NCI-H1092 treated with DMSO at 0.1 percent for 48 hours (cell line): ENCODE measurements around the gene SIRPB1.
"Not testable (repeated sequence)": the region's sequence is repeated elsewhere in the genome, so short reads cannot be mapped to it uniquely, and the experiment has no call there.

Source experiments
- DNase-seq: peaks from one replicate; lab custom pipeline; 2025; lab: John Stamatoyannopoulos, UW

Gene SIRPB1

GRCh38 chr20:1636621-1637020, 16.8 kb upstream of the SIRPB1 start:
- no peak for DNase-seq

GRCh38 chr20:1635291-1635979, 15.6 kb upstream of the SIRPB1 start:
- no peak for DNase-seq

GRCh38 chr20:1633535-1633934, 13.7 kb upstream of the SIRPB1 start:
- no peak for DNase-seq

DNA sequence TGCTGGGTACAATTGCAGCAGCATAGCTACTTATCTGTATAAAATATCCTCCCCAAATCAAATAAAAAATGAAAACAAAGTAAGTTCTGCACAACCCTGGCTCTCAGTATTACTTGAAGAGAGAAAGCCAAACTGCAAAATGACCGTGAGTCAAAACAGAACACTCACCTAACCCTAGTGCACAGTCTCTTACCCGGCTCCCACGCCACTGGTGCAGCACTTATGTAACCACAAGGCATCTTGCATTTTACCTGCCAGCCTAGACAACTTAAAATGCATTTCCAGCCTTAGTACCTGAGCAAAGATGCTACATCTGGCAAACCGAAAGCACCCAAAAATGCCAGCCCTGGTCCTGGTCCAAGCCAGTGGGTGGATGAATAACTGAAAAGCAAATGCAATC, 12.4 kb upstream of the SIRPB1 start:
- no peak for DNase-seq

DNA sequence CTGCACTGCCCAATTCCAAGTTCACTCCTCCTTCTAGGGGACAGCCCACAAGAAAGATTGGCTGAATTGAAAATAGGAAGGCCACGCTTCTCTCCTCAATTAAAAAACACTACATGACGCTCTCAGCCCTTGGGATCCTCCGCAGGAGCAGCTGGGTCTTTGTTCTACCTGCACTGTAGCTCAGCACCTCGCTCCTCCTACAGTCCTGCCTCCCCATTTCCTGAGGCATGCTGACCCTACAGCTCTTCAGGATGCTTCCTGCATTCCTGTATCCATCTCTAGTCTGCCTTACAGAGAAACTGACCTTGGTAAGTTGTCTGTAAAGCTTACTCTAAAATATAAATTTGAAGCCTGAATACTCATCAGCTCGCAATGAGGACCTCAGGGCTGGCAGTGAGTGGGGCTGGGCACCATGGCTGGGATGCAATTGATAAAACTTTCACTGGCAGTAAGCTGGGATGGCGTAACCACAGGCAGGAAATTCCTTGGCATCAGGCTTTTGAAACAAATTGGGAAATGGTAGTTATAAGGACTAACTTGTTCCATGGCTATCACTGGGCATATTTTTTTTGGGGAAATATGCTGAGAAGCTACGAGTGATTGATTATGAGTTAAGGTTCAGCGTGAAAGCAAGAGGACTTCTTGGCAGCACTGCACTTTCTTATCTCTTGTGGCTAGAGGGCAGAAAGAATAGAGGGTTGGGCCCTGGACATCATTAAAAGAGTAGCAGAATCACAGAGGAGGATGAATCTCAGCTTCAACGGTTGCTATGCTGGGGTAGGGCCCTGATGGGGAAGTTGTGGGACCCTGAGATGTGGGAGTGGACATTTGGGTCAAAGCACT, 11.7 kb upstream of the SIRPB1 start:
- no peak for DNase-seq

DNA sequence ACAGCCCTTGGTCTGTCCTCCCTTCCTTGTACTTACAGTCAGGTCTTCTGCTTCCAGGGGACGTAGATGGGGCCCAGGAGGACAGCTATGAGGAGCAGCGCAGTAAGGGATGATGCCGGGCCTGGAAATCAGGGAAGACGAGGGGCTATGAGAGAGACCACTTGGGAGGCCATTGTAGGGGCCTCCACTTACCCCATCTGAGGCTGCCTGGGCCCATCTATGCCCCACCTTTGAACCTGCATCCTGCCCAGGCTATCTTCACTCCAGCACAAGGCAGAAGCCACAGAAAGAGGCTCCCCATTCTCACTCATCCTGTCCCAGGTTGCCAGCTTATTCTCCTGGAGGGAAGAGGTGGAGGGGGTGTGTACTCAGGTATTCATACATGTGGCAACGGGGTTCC, 10.4 kb upstream of the SIRPB1 start:
- no peak for DNase-seq

DNA sequence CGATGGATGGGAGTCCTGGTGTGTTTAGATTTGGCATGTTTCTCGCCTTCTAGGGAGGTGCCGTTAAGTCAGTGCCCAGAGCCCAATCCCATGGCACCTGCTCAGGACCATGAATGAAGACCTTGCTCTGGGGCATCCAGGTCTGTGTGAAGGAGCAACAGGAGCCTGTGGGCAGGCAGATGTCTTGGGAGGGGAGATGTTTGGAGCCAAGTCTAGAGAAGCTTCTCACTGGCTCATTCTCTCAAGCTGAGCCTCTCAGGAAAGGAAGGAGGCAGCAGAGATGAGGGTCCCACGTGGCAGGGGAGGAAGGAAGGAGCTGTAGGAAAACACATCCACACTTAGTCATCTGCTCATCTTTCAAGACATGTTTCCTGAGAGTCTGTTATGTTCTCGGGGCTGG, 9.5 kb upstream of the SIRPB1 start:
- no peak for DNase-seq

DNA sequence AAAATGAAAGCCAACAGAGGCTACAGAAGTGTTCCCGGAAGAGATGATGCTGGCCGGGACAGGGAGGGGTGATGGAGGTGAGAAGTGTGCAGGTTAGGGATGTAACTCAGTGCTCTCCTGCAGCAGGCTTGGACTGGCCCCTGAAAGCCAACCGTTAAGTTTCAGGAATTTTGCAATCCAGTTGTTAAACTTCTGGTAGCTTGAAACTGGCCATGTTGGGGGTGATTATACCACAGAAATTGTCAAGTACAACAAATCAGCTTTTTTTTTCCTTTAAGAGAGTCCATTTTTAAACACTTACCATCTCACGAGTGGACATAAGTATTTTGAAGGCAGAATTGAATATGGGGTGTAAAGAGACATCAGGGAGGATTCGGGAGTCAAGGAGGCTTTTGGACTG, 8.8 kb upstream of the SIRPB1 start:
- no peak for DNase-seq

GRCh38 chr20:1627200-1627550, 7.4 kb upstream of the SIRPB1 start:
- no peak for DNase-seq

GRCh38 chr20:1626528-1627199, 6.9 kb upstream of the SIRPB1 start:
- DNase-seq: no peak

GRCh38 chr20:1625083-1625690, 5.4 kb upstream of the SIRPB1 start:
- no peak for DNase-seq

DNA sequence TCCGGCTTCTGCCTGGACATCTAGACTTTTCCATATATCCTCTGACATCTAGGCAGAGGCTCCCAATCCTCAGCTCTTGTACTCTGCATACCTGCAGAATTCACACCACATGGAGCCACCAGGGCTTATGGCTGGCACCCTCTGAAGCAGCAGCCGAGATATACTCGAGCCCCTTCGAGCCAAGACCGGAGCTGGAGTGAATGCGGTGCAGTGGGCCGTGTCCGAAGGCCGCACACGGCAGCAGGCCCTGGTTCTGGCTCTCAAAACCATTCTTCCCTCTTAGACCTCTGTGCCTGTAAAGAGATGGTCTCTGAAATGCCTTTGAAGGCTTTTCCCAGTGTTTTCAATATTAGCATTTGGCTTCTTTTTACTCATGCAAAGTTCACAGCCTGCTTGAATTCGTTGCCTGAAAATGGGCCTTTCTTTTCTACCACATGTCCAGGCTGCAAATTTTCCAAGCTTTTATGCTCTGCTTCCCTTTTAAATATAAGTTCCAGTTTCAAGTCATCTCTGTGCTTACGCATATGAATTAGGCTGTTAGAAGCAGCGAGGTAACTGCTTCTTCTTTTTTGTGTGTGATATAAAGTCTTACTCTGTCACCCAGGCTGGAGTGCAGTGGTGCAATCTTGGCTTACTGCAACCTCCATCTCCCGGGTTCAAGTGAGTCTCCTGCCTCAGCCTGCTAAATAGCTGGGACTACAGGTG, 3.8 kb upstream of the SIRPB1 start:
- no peak for DNase-seq

GRCh38 chr20:1622450-1622849, 2.6 kb upstream of the SIRPB1 start:
- DNase-seq: no peak

GRCh38 chr20:1621316-1621715, 1.5 kb upstream of the SIRPB1 start:
- DNase-seq: no peak

DNA sequence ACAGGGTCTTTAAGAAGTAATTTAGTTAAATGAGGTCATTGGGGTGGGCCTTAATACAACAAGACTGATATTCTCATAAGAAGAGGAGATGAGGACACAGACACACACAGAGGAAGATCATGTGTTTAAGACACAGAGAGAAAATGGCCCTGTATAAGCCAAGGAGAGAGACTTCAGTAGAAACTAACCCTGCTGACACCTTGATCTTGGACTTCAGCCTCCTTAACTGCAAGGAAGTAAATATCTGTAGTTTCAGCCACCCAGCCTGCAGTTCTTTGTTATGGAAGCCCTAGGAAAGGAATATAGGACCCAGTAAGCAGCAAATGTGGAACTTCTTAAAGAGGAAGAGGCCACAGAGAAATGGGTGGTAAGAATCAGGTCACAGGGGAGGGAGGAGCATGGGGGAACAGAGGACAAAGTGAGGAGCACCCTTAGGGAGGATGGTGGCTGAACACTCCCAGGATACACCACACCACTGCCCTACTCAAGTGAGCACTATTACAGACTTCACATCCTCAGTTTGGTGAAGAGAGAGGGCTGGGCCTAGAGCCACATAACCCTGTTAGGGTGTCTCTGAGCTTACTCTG, 762 bp downstream of the SIRPB1 start:
- no peak for DNase-seq

DNA sequence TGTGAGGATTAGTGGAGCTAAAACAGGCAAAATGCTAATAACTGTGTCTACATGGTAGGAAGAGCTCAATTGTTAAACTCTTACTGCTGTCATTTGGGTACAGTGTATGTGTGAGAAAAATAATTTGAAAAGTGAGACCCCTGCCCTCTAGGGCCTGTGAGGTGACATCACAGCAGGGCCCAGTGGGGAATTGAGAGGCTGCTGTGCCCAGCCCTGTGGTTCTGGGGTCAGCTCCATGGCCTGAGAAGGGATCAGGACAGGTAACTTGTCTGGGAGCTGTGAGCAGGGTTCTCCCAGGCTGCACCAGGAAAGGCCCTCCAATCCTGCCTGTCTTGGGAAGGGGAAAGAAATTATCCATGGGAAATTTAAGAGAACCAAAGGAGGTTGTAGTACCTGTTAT, 1.3 kb downstream of the SIRPB1 start:
- no peak for DNase-seq

DNA sequence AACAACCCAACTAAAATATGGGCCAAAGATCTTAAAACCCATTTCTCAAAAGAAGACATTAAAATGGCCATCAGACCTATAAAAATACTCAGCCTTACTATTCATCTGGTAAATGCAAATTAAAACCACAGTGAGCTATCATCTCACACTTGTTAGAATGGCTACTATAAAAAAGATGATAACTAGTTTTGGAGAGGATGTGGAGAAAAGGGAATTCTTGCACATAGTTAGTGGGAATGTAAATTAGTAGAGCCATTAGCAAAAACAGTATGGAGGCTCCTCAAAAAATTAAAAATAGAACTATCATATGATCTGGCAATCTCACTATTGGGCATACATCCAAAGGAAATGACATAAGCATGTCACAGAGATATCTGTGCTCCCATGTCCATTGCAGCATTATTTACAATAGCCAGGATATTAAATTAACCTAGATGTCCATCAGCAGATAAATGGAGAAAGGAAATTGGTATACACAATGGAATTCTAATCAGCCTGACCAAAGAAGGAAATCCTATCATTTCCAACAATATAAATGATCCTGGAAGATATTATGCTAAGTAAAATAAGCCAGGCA, 2.9 kb downstream of the SIRPB1 start:
- no peak for DNase-seq

DNA sequence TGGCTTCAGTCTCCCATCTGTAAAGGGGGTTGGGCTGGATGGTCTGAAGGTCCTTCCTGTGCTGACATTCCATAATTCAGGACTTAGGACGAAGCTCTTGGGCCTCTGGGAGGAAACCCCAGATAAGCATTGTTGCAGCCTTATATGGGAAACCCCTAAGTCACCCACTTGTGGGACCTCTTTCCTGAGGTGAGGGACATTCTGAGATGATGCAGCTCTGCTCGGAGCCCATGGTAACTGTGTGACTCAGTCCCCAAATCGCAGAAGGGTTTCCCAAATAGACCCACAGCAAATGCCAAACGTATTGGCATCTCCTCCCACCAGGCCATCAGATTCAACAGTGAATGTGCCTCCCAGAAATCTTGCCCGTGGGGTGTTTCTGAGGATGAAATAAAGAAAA, 9.4 kb downstream of the SIRPB1 start:
- not testable (repeated sequence) for DNase-seq

DNA sequence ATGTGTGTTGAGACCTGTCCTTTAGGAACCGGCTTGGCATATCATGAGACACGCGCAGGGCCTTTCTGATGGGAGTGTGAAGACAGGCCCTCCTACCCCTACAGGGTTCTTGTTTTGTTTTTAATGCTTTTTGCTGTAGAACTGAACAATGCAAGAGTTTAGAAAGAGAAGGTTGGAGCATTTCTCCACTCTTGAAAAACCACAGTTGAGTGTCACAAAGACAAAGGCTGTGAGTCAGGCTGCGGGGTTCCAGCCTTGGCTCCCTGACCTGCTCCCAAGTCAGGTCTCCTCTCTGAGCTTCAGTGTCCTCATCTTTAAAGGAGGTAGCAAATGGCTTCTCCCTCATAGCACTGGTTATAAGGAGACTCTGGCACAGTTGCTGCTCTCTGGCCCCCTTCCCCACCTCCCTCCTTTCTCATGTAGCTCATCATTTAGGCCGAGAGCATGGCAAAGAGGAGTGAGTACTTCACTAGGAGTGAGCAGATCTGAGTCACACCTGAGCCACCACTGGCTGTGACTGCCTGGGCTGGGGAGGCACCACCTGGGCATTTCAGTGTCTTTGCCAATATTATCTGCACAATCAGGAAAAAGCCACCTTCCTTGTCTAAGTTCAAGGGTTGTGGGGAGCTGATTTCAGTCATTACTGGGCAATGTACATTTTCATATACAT, 11.0 kb downstream of the SIRPB1 start:
- DNase-seq: not testable (repeated sequence)

DNA sequence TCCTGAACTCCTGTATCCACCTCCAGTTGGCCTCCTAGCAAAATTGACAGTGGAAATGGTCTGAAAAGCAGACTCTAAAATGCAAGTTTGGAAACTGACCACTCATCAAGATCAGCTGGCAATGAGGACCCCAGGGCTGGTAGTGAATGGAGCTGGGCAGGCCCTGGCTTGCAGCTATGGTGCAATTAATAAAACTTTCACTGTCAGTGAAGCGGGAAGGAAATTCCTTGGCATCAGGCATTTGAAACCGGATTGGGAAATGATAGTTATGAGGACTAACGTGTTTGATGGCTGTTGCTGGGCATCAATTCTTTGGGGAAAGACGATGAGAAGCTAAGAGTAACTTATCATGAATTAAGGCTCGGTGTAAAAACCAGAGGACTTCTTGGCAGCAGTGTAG, 19.1 kb downstream of the SIRPB1 start:
- no peak for DNase-seq

GRCh38 chr20:1595333-1595732, 24.5 kb downstream of the SIRPB1 start:
- DNase-seq: no peak
